HUES64 (cell line): ENCODE measurements around the gene NACC2.

Source experiments
- H3K27ac ChIP-seq: 2 replicates; pipeline ENCODE4 v1.7.0; 2013; ENCODE audit warnings: low read depth, low read length, inconsistent platforms
- H3K27me3 ChIP-seq: 2 replicates; pipeline ENCODE4 v1.6.1; 2013; ENCODE audit warnings: mild to moderate bottlenecking, low read length; ENCODE audit not compliant: insufficient read depth
- H3K36me3 ChIP-seq: 2 replicates; pipeline ENCODE4 v1.6.1; 2013; ENCODE audit warnings: mild to moderate bottlenecking, low read length; ENCODE audit not compliant: insufficient read depth
- H3K4me1 ChIP-seq: 2 replicates; pipeline ENCODE4 v1.6.1; 2013; ENCODE audit warnings: mild to moderate bottlenecking, low read length, moderate library complexity; ENCODE audit not compliant: insufficient read depth
- H3K4me3 ChIP-seq: 2 replicates; pipeline ENCODE4 v1.5.1; 2013; ENCODE audit warnings: mild to moderate bottlenecking, low read length, moderate library complexity
- H3K9ac ChIP-seq: 2 replicates; pipeline ENCODE4 v1.6.1; 2013; ENCODE audit warnings: mild to moderate bottlenecking, low read depth, low read length
- H3K9me3 ChIP-seq: 2 replicates; pipeline ENCODE4 v1.6.1; 2013; ENCODE audit warnings: low read depth, low read length; ENCODE audit not compliant: insufficient read depth
- WGBS: fragments of 150-250, 120-280 bp; methylation state at CpG from one replicate; pipeline ENCODE4 v1.1.7; 2013; ENCODE audit warnings: missing lambda C conversion rate; 5-methylcytosine and 5-hydroxymethylcytosine counted together

NACC2 gene

DNA sequence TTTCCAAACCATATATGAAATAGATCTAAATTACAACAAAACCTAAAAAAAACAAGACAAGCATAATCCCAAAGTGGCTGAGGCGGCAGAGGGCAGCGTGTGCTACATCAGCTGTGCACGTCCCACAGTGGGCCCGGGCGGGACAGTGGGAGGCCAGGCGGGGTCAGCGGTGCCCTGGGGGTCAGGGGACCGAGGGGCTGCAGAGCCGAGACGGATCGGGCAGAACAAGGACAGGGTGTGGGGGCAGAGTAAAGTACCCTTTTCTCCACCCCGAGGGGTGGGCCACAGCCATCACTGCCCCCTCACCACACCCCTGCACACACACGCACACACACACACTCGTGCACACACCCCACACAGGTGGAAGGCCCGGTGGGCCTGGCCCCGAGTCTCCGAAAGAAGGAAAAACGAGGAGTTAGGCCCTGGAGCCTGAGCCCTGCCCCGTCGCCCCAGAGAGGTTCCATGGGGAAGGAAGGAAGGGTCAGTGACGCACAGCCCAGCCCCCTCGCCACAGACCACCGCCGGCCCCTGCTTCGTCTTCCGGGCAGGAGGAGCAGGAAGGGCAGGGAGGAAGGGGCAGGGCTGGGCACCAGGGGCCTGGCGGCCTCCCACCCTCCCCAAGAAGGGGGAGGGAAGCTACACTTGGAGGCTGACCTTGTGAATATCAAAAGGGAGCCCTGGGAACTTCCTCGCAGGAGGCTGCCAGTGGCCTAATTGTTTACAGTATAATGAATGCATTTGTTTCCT, 84.3 kb downstream of the NACC2 start:
- no peaks in the 10 kb centered on the region for H3K9me3 ChIP-seq
- no peaks in the 10 kb centered on the region for H3K36me3 ChIP-seq
- 54% methylated on average over 26 of the region's 28 CpGs for WGBS
- no peak overlapping the region for H3K9ac ChIP-seq
- H3K4me3 ChIP-seq: peak overlapping the region; percentile 14; the same call in 1 of the 2 replicates
- peak overlapping the region; percentile 62; the same call in 1 of the 2 replicates for H3K27ac ChIP-seq
- peaks cover 37% of the 10 kb centered on the region for H3K4me1 ChIP-seq
- no peaks in the 10 kb centered on the region for H3K27me3 ChIP-seq

- H3K9ac ChIP-seq: no peak overlapping the region
- no peaks in the 10 kb centered on the region for H3K36me3 ChIP-seq
- no peaks in the 10 kb centered on the region for H3K9me3 ChIP-seq
- peaks cover 43% of the 10 kb centered on the region for H3K4me1 ChIP-seq
- H3K27ac ChIP-seq: no peak overlapping the region
- H3K27me3 ChIP-seq: no peaks in the 10 kb centered on the region
- no peak overlapping the region for H3K4me3 ChIP-seq
- 92% methylated on average over 17 of the region's 17 CpGs for WGBS
These were observed 84.9 kb downstream of the NACC2 start for GRCh38 chr9:136010176-136010575.

- Histone ChIP-seq H3K4me3 (no peak overlapping the region), H3K27ac (no peak overlapping the region), H3K9ac (no peak overlapping the region), H3K9me3 (no peaks in the 10 kb centered on the region), H3K36me3 (no peaks in the 10 kb centered on the region), H3K27me3 (no peaks in the 10 kb centered on the region), H3K4me1 (peaks cover 47% of the 10 kb centered on the region)
- WGBS: 90% methylated on average over 16 of the region's 16 CpGs
These were observed 85.6 kb downstream of the NACC2 start for GRCh38 chr9:136009516-136009915.

- Histone ChIP-seq H3K9me3 (no peaks in the 10 kb centered on the region), H3K4me3 (no peak overlapping the region), H3K27ac (no peak overlapping the region), H3K9ac (no peak overlapping the region), H3K4me1 (peaks cover 55% of the 10 kb centered on the region), H3K27me3 (no peaks in the 10 kb centered on the region), H3K36me3 (no peaks in the 10 kb centered on the region)
- 83% methylated on average over 21 of the region's 21 CpGs for WGBS
These were observed 86.4 kb downstream of the NACC2 start for GRCh38 chr9:136008693-136008997.

DNA sequence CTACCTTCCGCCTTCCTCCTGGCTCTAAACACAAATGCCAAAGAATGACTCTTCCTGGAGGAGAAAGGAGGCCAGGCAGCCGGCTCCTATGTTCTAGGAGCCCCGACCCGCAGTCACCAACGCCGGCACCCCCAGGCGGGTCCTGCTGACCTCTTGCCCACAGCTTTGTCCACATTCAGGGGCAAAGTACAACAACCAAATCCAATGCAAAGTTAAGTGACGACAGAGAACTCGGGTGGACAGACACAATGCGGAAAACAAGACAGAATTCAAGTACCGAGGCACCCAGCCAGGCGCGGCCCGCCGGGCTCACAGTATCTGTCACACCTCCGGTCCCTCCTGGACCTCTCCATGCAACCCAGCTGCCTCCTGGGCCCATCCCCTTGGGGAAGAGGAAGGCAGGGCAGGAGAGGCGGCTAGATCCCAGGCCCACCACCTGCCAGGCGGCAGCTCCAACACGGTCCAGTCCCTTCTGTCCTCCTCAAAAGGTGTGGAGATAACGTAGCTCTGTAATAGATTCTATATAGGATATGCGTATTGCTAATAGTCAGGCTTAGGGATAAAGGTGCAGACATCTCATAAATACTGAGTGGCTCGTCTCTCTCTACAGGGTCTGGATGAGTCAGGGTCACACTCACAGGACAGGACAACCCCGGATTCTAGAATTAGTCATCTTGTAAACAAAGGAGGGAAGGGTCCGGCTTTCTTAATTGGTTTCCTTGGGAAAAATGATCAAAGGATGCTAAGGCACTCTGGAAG, 87.0 kb downstream of the NACC2 start:
- peaks cover 57% of the 10 kb centered on the region for H3K4me1 ChIP-seq
- WGBS: 71% methylated on average over 24 of the region's 24 CpGs
- no peaks in the 10 kb centered on the region for H3K27me3 ChIP-seq
- H3K4me3 ChIP-seq: no peak overlapping the region
- H3K9ac ChIP-seq: peak overlapping the region; percentile 11; the same call in 1 of the 2 replicates
- no peaks in the 10 kb centered on the region for H3K9me3 ChIP-seq
- peak overlapping the region; percentile 34 for H3K27ac ChIP-seq
- H3K36me3 ChIP-seq: no peaks in the 10 kb centered on the region

DNA sequence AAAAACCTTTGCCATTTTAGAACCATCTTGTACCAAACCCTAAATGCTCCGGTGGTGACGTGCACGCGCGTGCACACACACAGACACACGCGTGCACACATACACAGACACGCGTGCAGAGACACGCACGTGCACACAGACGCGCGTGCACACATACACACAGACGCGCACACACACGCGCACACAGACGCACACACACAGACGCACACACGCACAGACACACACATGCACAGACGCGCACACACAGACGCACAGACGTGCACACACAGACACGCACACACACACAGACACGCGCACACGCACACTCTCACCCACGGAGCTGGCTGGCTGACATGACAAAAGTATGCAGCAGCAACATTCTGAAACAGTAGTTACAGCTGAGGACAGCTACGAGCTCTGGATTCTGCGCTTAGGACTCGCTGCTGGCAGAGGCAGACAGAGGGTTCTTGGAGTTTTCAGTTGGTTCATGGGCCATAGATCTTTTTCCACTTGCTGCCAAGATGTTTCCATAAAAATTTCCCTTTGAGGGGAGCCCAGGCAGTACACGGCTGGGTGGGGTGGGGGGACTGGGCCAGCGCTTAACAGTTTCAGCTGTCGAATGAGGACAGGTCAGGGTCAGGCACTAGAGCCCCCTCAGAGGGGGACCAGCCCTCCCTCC, 87.7 kb downstream of the NACC2 start:
- no peak overlapping the region for H3K4me3 ChIP-seq
- 92% methylated on average over 36 of the region's 36 CpGs for WGBS
- peak overlapping the region; percentile 34; the same call in 1 of the 2 replicates for H3K27ac ChIP-seq
- H3K27me3 ChIP-seq: no peaks in the 10 kb centered on the region
- H3K4me1 ChIP-seq: peaks cover 57% of the 10 kb centered on the region
- H3K9me3 ChIP-seq: no peaks in the 10 kb centered on the region
- no peaks in the 10 kb centered on the region for H3K36me3 ChIP-seq
- H3K9ac ChIP-seq: 0 out of 2 replicates have a peak overlapping the region, but pooled peaks have one; percentile 11

- Histone ChIP-seq H3K27me3 (no peaks in the 10 kb centered on the region), H3K36me3 (no peaks in the 10 kb centered on the region), H3K9ac (no peak overlapping the region), H3K9me3 (no peaks in the 10 kb centered on the region), H3K27ac (no peak overlapping the region), H3K4me1 (peaks cover 55% of the 10 kb centered on the region), H3K4me3 (no peak overlapping the region)
- WGBS: 94% methylated on average over 7 of the region's 7 CpGs
These were observed 88.9 kb downstream of the NACC2 start for GRCh38 chr9:136006169-136006568.

GRCh38 chr9:136004712-136005111, 90.4 kb downstream of the NACC2 start:
- no peaks in the 10 kb centered on the region for H3K9me3 ChIP-seq
- H3K27me3 ChIP-seq: no peaks in the 10 kb centered on the region
- peak overlapping the region; percentile 76 for H3K27ac ChIP-seq
- peaks cover 47% of the 10 kb centered on the region for H3K4me1 ChIP-seq
- no peaks in the 10 kb centered on the region for H3K36me3 ChIP-seq
- H3K4me3 ChIP-seq: no peak overlapping the region
- 44% methylated on average over 15 of the region's 15 CpGs for WGBS
- H3K9ac ChIP-seq: peak overlapping the region; percentile 52; the same call in 1 of the 2 replicates

GRCh38 chr9:136004219-136004618, 90.9 kb downstream of the NACC2 start:
- Histone ChIP-seq H3K4me3 (no peak overlapping the region), H3K9ac (peak overlapping the region; percentile 52; the same call in 1 of the 2 replicates), H3K9me3 (no peaks in the 10 kb centered on the region), H3K4me1 (peaks cover 47% of the 10 kb centered on the region), H3K27me3 (no peaks in the 10 kb centered on the region), H3K27ac (peak overlapping the region; percentile 76), H3K36me3 (no peaks in the 10 kb centered on the region)
- 74% methylated on average over 8 of the region's 9 CpGs for WGBS

GRCh38 chr9:136003411-136004218, 91.5 kb downstream of the NACC2 start:
- no peak overlapping the region for H3K4me3 ChIP-seq
- H3K36me3 ChIP-seq: no peaks in the 10 kb centered on the region
- H3K27ac ChIP-seq: no peak overlapping the region
- H3K4me1 ChIP-seq: peaks cover 43% of the 10 kb centered on the region
- H3K27me3 ChIP-seq: no peaks in the 10 kb centered on the region
- H3K9me3 ChIP-seq: no peaks in the 10 kb centered on the region
- 88% methylated on average over 15 of the region's 15 CpGs for WGBS
- H3K9ac ChIP-seq: no peak overlapping the region; the same call in 1 of the 2 replicates
